Keratinocyte (primary cell): Measurements from ENCODE around the gene SLC10A4.

ENCODE experiments used
- CTCF ChIP-seq, 3 experiments: IDR thresholded peaks in 1 of 3; conservative IDR thresholded peaks in 1 of 3; optimal IDR thresholded peaks in 1 of 3; 2 replicates in 2 of 3; 3 replicates in 1 of 3; pipeline versions ENCODE3 to v1.5.1; 2011; ENCODE audit warnings: low read length in 3 of 3, mild to moderate bottlenecking in 3 of 3, moderate library complexity in 2 of 3, control low read depth in 1 of 3, inconsistent platforms in 1 of 3; ENCODE audit not compliant: insufficient read depth in 2 of 3; ENCODE audit errors: extremely low read depth in 1 of 3
- EZH2 ChIP-seq: IDR thresholded peaks from one replicate; pipeline ENCODE4 v1.6.1; 2012; ENCODE audit warnings: inconsistent platforms, mild to moderate bottlenecking, low read length, moderate library complexity

GRCh38 chr4:48504352-48504751 is 21.2 kb downstream of the SLC10A4 start:
- TF ChIP-seq CTCF (optimal IDR thresholded peaks at IDR 0.05 in 1 of 3, IDR thresholded peaks at IDR 0.05 in 1 of 3, conservative IDR thresholded peaks at IDR 0.05 in 1 of 3; ENCODE audit: extremely low read depth in 1 of 3, insufficient read depth in 2 of 3, low read length in 3 of 3) (no peak), EZH2 (no peak)
